OCI-LY3 (cell line): Measurements from ENCODE around the gene RBM14.
A peak's percentile ranks its signal among the peaks of the same experiment; 100 is the strongest.

Experiments used
- H2AFZ ChIP-seq: fragments of 200-600, 300-600 bp; shearing (Covaris generic); 2 replicates; pipeline ENCODE4 v1.6.0; 2014; ENCODE audit warnings: antibody characterized with exemption, low read depth, low read length
- H3K27ac ChIP-seq: fragments of 200-600, 300-600 bp; sonication (generic); 2 replicates; pipeline ENCODE4 v1.5.1; 2014; ENCODE audit warnings: mild to moderate bottlenecking, low read length, moderate library complexity, mixed read lengths
- H3K27me3 ChIP-seq: fragments of 200-600, 300-600 bp; sonication (generic); 2 replicates; pipeline ENCODE4 v1.6.1; 2014; ENCODE audit warnings: low read depth, low read length, mixed read lengths
- H3K36me3 ChIP-seq: fragments of 200-600, 300-600 bp; sonication (generic); replicated peaks from 2 replicates; pipeline ENCODE3; 2014; ENCODE audit warnings: low read depth, low read length, mixed read lengths
- H3K4me1 ChIP-seq: fragments of 300-600, 200-600 bp; sonication (generic); 2 replicates; pipeline ENCODE4 v1.6.1; 2014; ENCODE audit warnings: low read length, mixed read lengths
- H3K4me2 ChIP-seq: fragments of 200-600, 300-600 bp; sonication (generic); 2 replicates; pipeline ENCODE4 v1.6.1; 2014; ENCODE audit warnings: low read length, mixed read lengths
- H3K4me3 ChIP-seq: fragments of 300-600, 200-600 bp; sonication (generic); 2 replicates; pipeline ENCODE4 v1.5.1; 2014; ENCODE audit warnings: antibody characterized with exemption, mild to moderate bottlenecking, low read length, moderate library complexity
- H3K79me2 ChIP-seq: fragments of 300-600, 200-600 bp; shearing (Covaris generic); 2 replicates; pipeline ENCODE4 v1.6.1; 2014; ENCODE audit warnings: mild to moderate bottlenecking, low read length, mixed read lengths
- H3K9ac ChIP-seq: fragments of 300-600, 200-600 bp; shearing (Covaris generic); 2 replicates; pipeline ENCODE4 v1.6.0; 2014; ENCODE audit warnings: mild to moderate bottlenecking, low read length, moderate library complexity
- H3K9me3 ChIP-seq: fragments of 200-600, 300-600 bp; shearing (Covaris generic); 2 replicates; pipeline ENCODE4 v1.6.1; 2014; ENCODE audit warnings: low read length, mixed read lengths; ENCODE audit not compliant: insufficient read depth
- H4K20me1 ChIP-seq: fragments of 200-600, 300-600 bp; sonication (generic); 2 replicates; pipeline ENCODE4 v1.6.1; 2016; ENCODE audit warnings: low read length, mixed read lengths; ENCODE audit not compliant: insufficient read depth
- CTCF ChIP-seq: fragments of 200-600, 300-600 bp; sonication (generic); IDR thresholded peaks from 2 replicates; pipeline ENCODE4 v1.5.1; 2014; ENCODE audit warnings: antibody characterized with exemption, low read length, low read depth
- EZH2phosphoT487 ChIP-seq: fragments of 200-600 bp; shearing (Covaris generic); IDR thresholded peaks from 2 replicates; pipeline ENCODE4 v1.6.1; 2018; ENCODE audit warnings: antibody characterized with exemption, mixed run types, low read depth

Gene RBM14

GRCh38 chr11:66651016-66651415 is 34.6 kb downstream of the RBM14 start:
- H3K36me3 ChIP-seq = peaks cover 59% of the 10 kb centered on the region
- TF ChIP-seq EZH2phosphoT487 = no peak
- H3K27ac ChIP-seq = no peak overlapping the region
- no peaks in the 10 kb centered on the region for H3K9me3 ChIP-seq
- H2AFZ ChIP-seq = no peak overlapping the region
- H3K27me3 ChIP-seq = no peaks in the 10 kb centered on the region
- no peaks in the 10 kb centered on the region for H3K4me1 ChIP-seq
- H3K4me2 ChIP-seq = no peak overlapping the region
- H3K9ac ChIP-seq = no peak overlapping the region
- peaks cover 56% of the 10 kb centered on the region for H4K20me1 ChIP-seq
- peaks cover 99% of the 10 kb centered on the region for H3K79me2 ChIP-seq
- H3K4me3 ChIP-seq = no peak overlapping the region

- no peak overlapping the region for H3K9ac ChIP-seq
- H3K4me1 ChIP-seq = no peaks in the 10 kb centered on the region
- no peak overlapping the region for H3K4me2 ChIP-seq
- H3K27me3 ChIP-seq = no peaks in the 10 kb centered on the region
- no peak overlapping the region for H2AFZ ChIP-seq
- no peak overlapping the region for H3K27ac ChIP-seq
- TF ChIP-seq EZH2phosphoT487 = no peak
- no peak for TF ChIP-seq CTCF
- H4K20me1 ChIP-seq = peaks cover 39% of the 10 kb centered on the region
- peaks cover 51% of the 10 kb centered on the region for H3K36me3 ChIP-seq
- H3K79me2 ChIP-seq = peaks cover 94% of the 10 kb centered on the region
- no peak overlapping the region for H3K4me3 ChIP-seq
- H3K9me3 ChIP-seq = no peaks in the 10 kb centered on the region
These were observed 36.2 kb downstream of the RBM14 start for GRCh38 chr11:66652651-66653050.

GRCh38 chr11:66653123-66653522 is 36.7 kb downstream of the RBM14 start:
- Histone ChIP-seq H3K9ac (no peak overlapping the region), H3K4me2 (no peak overlapping the region), H3K27ac (no peak overlapping the region), H3K36me3 (peaks cover 50% of the 10 kb centered on the region), H3K4me1 (no peaks in the 10 kb centered on the region), H3K9me3 (no peaks in the 10 kb centered on the region), H3K4me3 (no peak overlapping the region), H2AFZ (no peak overlapping the region), H3K79me2 (peaks cover 94% of the 10 kb centered on the region), H4K20me1 (peaks cover 37% of the 10 kb centered on the region), H3K27me3 (no peaks in the 10 kb centered on the region)
- TF ChIP-seq CTCF (no peak), EZH2phosphoT487 (no peak)

- peak overlapping the region; percentile 53 for H3K4me2 ChIP-seq
These were observed 43.3 kb downstream of the RBM14 start for GRCh38 chr11:66659763-66660162.

More at GRCh38 chr11:66659763-66660162, 43.3 kb downstream of the RBM14 start:
- peak overlapping the region; percentile 65 for H3K27ac ChIP-seq
- H3K27me3 ChIP-seq = no peaks in the 10 kb centered on the region
- H3K36me3 ChIP-seq = peaks cover 41% of the 10 kb centered on the region
- TF ChIP-seq EZH2phosphoT487 (no peak), CTCF (no peak)
- peaks cover 88% of the 10 kb centered on the region for H3K79me2 ChIP-seq
- H3K4me3 ChIP-seq = peak overlapping the region; percentile 11
- H3K4me1 ChIP-seq = peaks cover 25% of the 10 kb centered on the region
- H3K9ac ChIP-seq = no peak overlapping the region
- no peak overlapping the region for H2AFZ ChIP-seq
- peaks cover 15% of the 10 kb centered on the region for H4K20me1 ChIP-seq
- H3K9me3 ChIP-seq = no peaks in the 10 kb centered on the region
